PC-9 (cell line): ENCODE results near the gene BSPRY. TPM values are rescaled to one million over a fixed set of nuclear protein-coding genes. Genes with fewer than 3 reads are reported as not detected.
A peak's percentile ranks its signal among the peaks of the same experiment; 100 is the strongest.

Experiments used
- BruUV-seq: library from RNA; stranded (reverse); fragments of 400-500 nt; replicated peaks from 2 replicates; lab custom pipeline; 2021; lab: Mats Ljungman, UMichigan
- CTCF ChIA-PET: fragments of 300-600 bp; sonication (Branson Sonifier 250); formaldehyde crosslinking; loops from one replicate; lab custom pipeline; 2022; ENCODE audit warnings: antibody characterized with exemption; lab: Charles Lee
- POLR2A ChIA-PET: fragments of 300-600 bp; sonication (Branson Sonifier 250); formaldehyde crosslinking; loops from one replicate; lab custom pipeline; 2022; ENCODE audit warnings: antibody characterized with exemption; ENCODE audit not compliant: unreplicated experiment; lab: Charles Lee
- DNase-seq, 2 experiments: peaks; one replicate each; pipeline versions ENCODE4 v3.0.0 to v3.0.0-alpha.2; 2015 to 2022; ENCODE audit warnings: mixed read lengths in 1 of 2
- H2AFZ ChIP-seq: fragments of 200-600 bp; sonication (generic); 2 replicates; pipeline ENCODE4 v1.8.1; 2017; ENCODE audit warnings: antibody characterized with exemption
- H3F3A ChIP-seq: fragments of 200-600 bp; sonication (generic); 2 replicates; pipeline ENCODE4 v1.8.1; 2017; ENCODE audit warnings: antibody characterized with exemption, mild to moderate bottlenecking, low read depth; ENCODE audit not compliant: insufficient read depth
- H3K27ac ChIP-seq: fragments of 200-600 bp; sonication (generic); 2 replicates; pipeline ENCODE4 v1.6.1; 2016; ENCODE audit warnings: mixed run types
- H3K27me3 ChIP-seq: fragments of 200-600 bp; sonication (generic); 2 replicates; pipeline ENCODE4 v1.6.1; 2016; ENCODE audit warnings: low read depth, mixed run types; ENCODE audit not compliant: insufficient read depth
- H3K36me3 ChIP-seq: fragments of 200-600 bp; sonication (generic); 2 replicates; pipeline ENCODE4 v1.6.1; 2016; ENCODE audit warnings: low read depth, mixed run types
- H3K4me1 ChIP-seq: fragments of 200-600 bp; sonication (generic); replicated peaks from 2 replicates; pipeline ENCODE4 v1.6.1; 2016; ENCODE audit warnings: mixed run types; ENCODE audit not compliant: insufficient read depth
- H3K4me2 ChIP-seq: fragments of 200-600 bp; sonication (generic); 2 replicates; pipeline ENCODE4 v1.6.1; 2017; ENCODE audit warnings: mixed run types
- H3K4me3 ChIP-seq: fragments of 200-600 bp; sonication (generic); 2 replicates; pipeline ENCODE4 v1.6.1; 2016; ENCODE audit warnings: mixed run types
- H3K79me2 ChIP-seq: fragments of 200-600 bp; sonication (generic); 2 replicates; pipeline ENCODE4 v1.6.1; 2017; ENCODE audit warnings: low read depth, mixed run types
- H3K9me2 ChIP-seq: fragments of 200-600 bp; sonication (generic); 2 replicates; pipeline ENCODE4 v1.8.1; 2017; ENCODE audit warnings: mild to moderate bottlenecking; ENCODE audit not compliant: insufficient read depth
- H3K9me3 ChIP-seq: fragments of 200-600 bp; sonication (generic); 2 replicates; pipeline ENCODE4 v1.8.1; 2016; ENCODE audit warnings: low read depth; ENCODE audit not compliant: insufficient read depth
- H4K20me1 ChIP-seq: fragments of 200-600 bp; sonication (generic); 2 replicates; pipeline ENCODE4 v1.8.1; 2017; ENCODE audit not compliant: insufficient read depth
- EZH2 ChIP-seq: fragments of 200-600 bp; sonication (generic); IDR thresholded peaks from 2 replicates; pipeline ENCODE4 v1.8.0; 2017; ENCODE audit warnings: antibody characterized with exemption, low read depth
- intact Hi-C: fragments of 100-400 bp; cut with micrococcal nuclease; formaldehyde crosslinking; loops from one replicate; pipeline ENCODE4 v1.10.0; 2022; ENCODE audit not compliant: unreplicated experiment
- total RNA-seq: library from RNA; stranded (reverse); gene quantifications from 2 replicates; pipeline ENCODE4 v1.2.3, GENCODE V29; 2021
- TF ChIP-seq, protein P1 (sequence below): fragments of 200-600 bp; sonication (generic); conservative IDR thresholded peaks from 2 replicates; pipeline ENCODE4 v1.6.1; 2017; ENCODE audit warnings: mixed run types, antibody characterized with exemption, mild to moderate bottlenecking, moderate library complexity

The BSPRY gene
- total RNA-seq, 1 experiment from 2014 or later: 29.3 TPM

DNA sequence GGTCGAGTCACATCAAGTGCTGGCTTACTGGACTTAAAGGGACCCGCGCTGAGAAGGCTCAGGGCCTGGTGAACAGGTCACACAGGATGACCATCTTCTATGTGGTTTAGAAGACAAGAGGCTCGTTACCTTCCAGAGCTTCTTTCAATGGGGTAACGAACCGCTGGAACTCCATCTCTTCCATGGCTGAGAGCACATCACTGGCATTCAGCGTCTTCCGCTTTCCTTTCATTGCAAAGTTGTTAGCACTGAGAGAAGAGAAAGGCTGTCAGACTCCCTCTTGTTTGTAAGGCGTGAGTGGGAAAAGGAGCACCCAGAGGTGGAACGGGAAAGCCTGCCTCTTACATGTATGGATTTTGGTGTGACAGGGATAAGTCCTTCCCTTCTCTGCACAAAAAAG is 60.1 kb downstream of the BSPRY start:
- Histone ChIP-seq H3K79me2 (peaks cover 21% of the 10 kb centered on the region), H3K4me2 (peak overlapping the region; percentile 80), H3K27me3 (no peaks in the 10 kb centered on the region), H3K4me3 (peak overlapping the region; percentile 76), H4K20me1 (no peaks in the 10 kb centered on the region), H3K9me2 (no peaks in the 10 kb centered on the region), H2AFZ (peak overlapping the region; percentile 88), H3K9me3 (no peaks in the 10 kb centered on the region), H3K36me3 (peaks cover 11% of the 10 kb centered on the region), H3K27ac (peak overlapping the region; percentile 89), H3F3A (peaks cover 30% of the 10 kb centered on the region), H3K4me1 (peaks cover 18% of the 10 kb centered on the region)
- CTCF ChIA-PET: interaction anchor here (0.6 to 1.1 kb wide), 3 partner anchors 8 to 135 kb away, joined by 3 to 8 read pairs (median 5); partner anchors contain the start of gene ALAD
- TF ChIP-seq, protein P1, sequence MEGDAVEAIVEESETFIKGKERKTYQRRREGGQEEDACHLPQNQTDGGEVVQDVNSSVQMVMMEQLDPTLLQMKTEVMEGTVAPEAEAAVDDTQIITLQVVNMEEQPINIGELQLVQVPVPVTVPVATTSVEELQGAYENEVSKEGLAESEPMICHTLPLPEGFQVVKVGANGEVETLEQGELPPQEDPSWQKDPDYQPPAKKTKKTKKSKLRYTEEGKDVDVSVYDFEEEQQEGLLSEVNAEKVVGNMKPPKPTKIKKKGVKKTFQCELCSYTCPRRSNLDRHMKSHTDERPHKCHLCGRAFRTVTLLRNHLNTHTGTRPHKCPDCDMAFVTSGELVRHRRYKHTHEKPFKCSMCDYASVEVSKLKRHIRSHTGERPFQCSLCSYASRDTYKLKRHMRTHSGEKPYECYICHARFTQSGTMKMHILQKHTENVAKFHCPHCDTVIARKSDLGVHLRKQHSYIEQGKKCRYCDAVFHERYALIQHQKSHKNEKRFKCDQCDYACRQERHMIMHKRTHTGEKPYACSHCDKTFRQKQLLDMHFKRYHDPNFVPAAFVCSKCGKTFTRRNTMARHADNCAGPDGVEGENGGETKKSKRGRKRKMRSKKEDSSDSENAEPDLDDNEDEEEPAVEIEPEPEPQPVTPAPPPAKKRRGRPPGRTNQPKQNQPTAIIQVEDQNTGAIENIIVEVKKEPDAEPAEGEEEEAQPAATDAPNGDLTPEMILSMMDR: no peak
- no peak for TF ChIP-seq EZH2
- intact Hi-C loops: loop anchor here (5.0 kb wide), 1 partner anchor 297 kb away; no protein-coding TSS in a partner anchor
- TSS peak; percentile 79 for BruUV-seq
- POLR2A ChIA-PET: interaction anchor here (1.1 kb wide), 1 partner anchor 68 kb away, joined by 4 read pairs; no protein-coding TSS in a partner anchor
- DNase-seq: no peak

DNA sequence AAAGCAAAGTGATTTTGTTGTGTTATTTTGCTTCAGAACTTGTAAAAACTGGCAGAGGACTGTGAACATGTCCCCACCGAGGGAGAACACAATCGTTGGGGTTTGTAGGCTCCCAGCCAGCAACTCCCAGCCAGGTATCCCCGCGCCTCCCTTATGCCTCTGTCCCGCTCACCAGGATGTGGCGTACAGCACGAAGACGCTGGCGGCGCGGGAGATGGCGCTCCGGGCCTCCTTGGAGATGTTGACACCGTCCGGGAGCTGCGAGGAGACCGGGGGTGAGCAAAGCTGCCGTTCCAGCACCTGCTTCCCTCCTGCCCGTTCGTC is 60.5 kb downstream of the BSPRY start:
- peak overlapping the region; percentile 76 for H3K4me3 ChIP-seq
- H2AFZ ChIP-seq: peak overlapping the region; percentile 88
- H3K36me3 ChIP-seq: peaks cover 11% of the 10 kb centered on the region
- H3K4me1 ChIP-seq: peaks cover 18% of the 10 kb centered on the region
- no peaks in the 10 kb centered on the region for H3K9me2 ChIP-seq
- peak overlapping the region; percentile 89 for H3K27ac ChIP-seq
- intact Hi-C loops: loop anchor here (1.0 to 5.0 kb wide), 4 partner anchors 70 to 298 kb away; partner anchors contain the start of genes CDC26, FKBP15, PRPF4 and SLC31A1
- H3K9me3 ChIP-seq: no peaks in the 10 kb centered on the region
- POLR2A ChIA-PET: interaction anchor here (0.7 to 1.1 kb wide), 7 partner anchors 9 to 494 kb away, joined by 3 to 6 read pairs (median 4); partner anchors contain the start of genes ALAD, FKBP15 and SLC31A1
- TF ChIP-seq, protein P1: no peak
- TF ChIP-seq EZH2: no peak
- BruUV-seq: no TSS peak
- H3F3A ChIP-seq: peaks cover 30% of the 10 kb centered on the region
- no peaks in the 10 kb centered on the region for H4K20me1 ChIP-seq
- CTCF ChIA-PET: interaction anchor here (1.0 to 1.1 kb wide), 2 partner anchors 9 to 135 kb away, joined by 5 to 8 read pairs; partner anchors contain the start of gene ALAD
- no peaks in the 10 kb centered on the region for H3K27me3 ChIP-seq
- peak overlapping the region; percentile 80 for H3K4me2 ChIP-seq
- no peak for DNase-seq
- H3K79me2 ChIP-seq: peaks cover 21% of the 10 kb centered on the region

DNA sequence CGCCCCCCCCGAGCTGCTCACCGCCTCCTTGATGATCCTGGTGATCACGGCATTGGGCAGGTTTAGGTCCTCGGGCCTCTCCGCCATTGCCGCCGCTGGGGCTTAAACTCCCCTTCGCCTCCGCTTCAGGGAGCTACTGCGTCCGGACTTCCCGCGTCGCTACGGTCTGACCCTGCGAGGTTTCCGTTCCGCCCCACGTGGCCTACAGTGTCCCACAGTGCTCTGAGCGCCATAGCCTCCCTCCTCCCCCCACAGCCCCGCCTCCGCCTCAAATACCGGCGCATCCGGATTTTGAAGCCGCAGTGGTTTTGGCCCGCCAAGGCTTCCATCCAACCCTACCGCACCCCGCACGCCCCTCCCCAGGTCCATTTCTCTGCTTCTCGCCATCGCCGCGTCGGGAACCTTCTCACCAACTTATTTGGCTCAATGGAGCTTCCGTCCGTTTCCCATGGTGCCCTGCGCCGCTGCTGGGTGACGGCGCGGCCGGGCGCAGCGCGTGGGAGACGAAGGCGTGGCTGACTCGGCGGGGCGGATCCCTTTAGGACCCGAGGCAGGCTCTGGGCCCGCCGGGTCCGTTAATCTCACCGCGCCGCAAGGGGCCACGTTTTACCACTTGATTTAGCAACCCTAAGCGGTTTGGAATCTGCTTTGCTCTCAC is 61.0 kb downstream of the BSPRY start, which contains the start of the genes C9orf43 and POLE3:
TSS of gene C9orf43 (plus strand) at position 541 of the 658 bp plus-strand sequence. CDS start 2,747 bp downstream, outside the sequence.
TSS of gene POLE3 (minus strand) at position 469 of the 658 bp plus-strand sequence. CDS start at position 87, 382 bp downstream.
- Histone ChIP-seq H3K36me3 (peaks cover 11% of the 10 kb centered on the region), H3K4me2 (peak within 1 kb of the TSS; percentile 80), H4K20me1 (no peaks in the 10 kb centered on the region), H3K27me3 (no peaks in the 10 kb centered on the region), H3K27ac (peak within 1 kb of the TSS; percentile 89), H3K79me2 (peaks cover 21% of the 10 kb centered on the region), H3K4me1 (peaks cover 18% of the 10 kb centered on the region), H3K9me2 (no peaks in the 10 kb centered on the region), H3K4me3 (peak within 1 kb of the TSS; percentile 76), H2AFZ (peak within 1 kb of the TSS; percentile 88), H3K9me3 (no peaks in the 10 kb centered on the region), H3F3A (peaks cover 30% of the 10 kb centered on the region)
- ChIA-PET CTCF (interaction anchor here (0.7 to 1.1 kb wide), 4 partner anchors 9 to 248 kb away, joined by 3 to 8 read pairs (median 4); partner anchors contain the start of gene ALAD), POLR2A (interaction anchor here (0.6 to 1.1 kb wide), 9 partner anchors 9 to 493 kb away, joined by 3 to 6 read pairs (median 4); partner anchors contain the start of genes ALAD, FKBP15 and SLC31A1)
- intact Hi-C loops: loop anchor here (1.0 kb wide), 3 partner anchors 70 to 189 kb away; partner anchors contain the start of genes CDC26, FKBP15, PRPF4 and SLC31A1
- BruUV-seq: no TSS peak
- no peak for TF ChIP-seq EZH2
- TF ChIP-seq, protein P1: no peak
- DNase-seq: peak; percentile 87 to 95
